ENCODE measurements around the gene CACNB1. TPM values are rescaled to one million over a fixed set of nuclear protein-coding genes. Genes with fewer than 3 reads are reported as not detected.

CACNB1 gene
- total RNA-seq, 2 donors from 2014 or later, result 21.4 to 21.9 TPM

- H3K27me3 Mint-ChIP-seq, result no peaks in the 10 kb centered on the region
- H3K9me3 ChIP-seq (ENCODE audit: control insufficient read depth, low read length, poor library complexity, severe bottlenecking), result no peaks in the 10 kb centered on the region
- ATAC-seq (no peak), DNase-seq (no peak)
- peaks cover 3% of the 10 kb centered on the region for H3K4me1 Mint-ChIP-seq
- H3K27ac Mint-ChIP-seq, result peak overlapping the region; percentile 57
- no peak overlapping the region for H3K4me3 Mint-ChIP-seq
- H3K36me3 Mint-ChIP-seq (ENCODE audit: low read depth), result no peaks in the 10 kb centered on the region
Observed at GRCh38 chr17:39126436-39126835, 71.0 kb downstream of the CACNB1 start.

- no peak for DNase-seq
- ATAC-seq, result no peak
- H3K9me3 ChIP-seq (ENCODE audit: control insufficient read depth, low read length, poor library complexity, severe bottlenecking), result no peaks in the 10 kb centered on the region
- Mint-ChIP-seq H3K27ac (no peak overlapping the region), H3K27me3 (no peaks in the 10 kb centered on the region), H3K36me3 (ENCODE audit: low read depth) (no peaks in the 10 kb centered on the region), H3K4me1 (peaks cover 3% of the 10 kb centered on the region), H3K4me3 (no peak overlapping the region)
Observed at GRCh38 chr17:39125143-39125875, 72.2 kb downstream of the CACNB1 start.

DNA sequence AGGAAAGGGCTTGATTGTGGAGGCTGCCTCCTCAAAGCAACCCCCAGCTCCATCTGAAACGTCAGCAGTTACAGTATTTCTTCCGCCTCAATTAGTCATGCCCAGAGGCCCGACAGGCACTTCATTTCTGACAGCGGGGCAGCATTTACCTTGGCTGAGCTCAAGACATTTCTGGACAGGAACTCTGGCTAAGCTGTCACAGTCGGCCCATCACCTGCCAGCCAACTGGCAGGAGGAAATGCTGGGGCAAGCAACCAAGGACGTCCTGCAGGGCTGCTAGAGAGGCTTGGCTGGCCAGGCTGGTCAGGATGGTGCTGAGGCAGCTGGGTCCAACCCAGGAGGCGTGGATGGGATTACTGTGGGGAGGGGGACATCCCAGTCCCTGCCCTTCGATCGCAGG is 73.8 kb downstream of the CACNB1 start:
- no peak overlapping the region for H3K27ac Mint-ChIP-seq
- H3K27me3 Mint-ChIP-seq, result no peaks in the 10 kb centered on the region
- H3K9me3 ChIP-seq (ENCODE audit: control insufficient read depth, low read length, poor library complexity, severe bottlenecking), result no peaks in the 10 kb centered on the region
- ATAC-seq, result no peak
- H3K4me3 Mint-ChIP-seq, result no peak overlapping the region
- DNase-seq, result no peak
- no peaks in the 10 kb centered on the region for H3K36me3 Mint-ChIP-seq (ENCODE audit: low read depth)
- H3K4me1 Mint-ChIP-seq, result peaks cover 3% of the 10 kb centered on the region

Other genes starting within 250 kb of the CACNB1 start
- gene FBXO47, start 230.3 kb downstream of the CACNB1 start, total RNA-seq, result not detected
- 10 to 100 TPM in 1 of 2 donors, 1 to 10 TPM in 1; 7.5 to 11.7 TPM for gene PLXDC1, start 46.0 kb downstream of the CACNB1 start, total RNA-seq
- gene ARL5C, start 31.5 kb downstream of the CACNB1 start, total RNA-seq, result not detected
- 1,000 to 10,000 TPM; 3,035 to 3,199 TPM for gene RPL19, start 2.6 kb upstream of the CACNB1 start, total RNA-seq
- gene STAC2, start 28.3 kb upstream of the CACNB1 start, total RNA-seq, result not detected
- 10 to 100 TPM; 23.4 to 30.4 TPM for gene FBXL20, start 204.0 kb upstream of the CACNB1 start, total RNA-seq

All from T-helper 17 cell (primary cell).